Right ventricle myocardium superior (tissue), 1 donor: ENCODE data around the gene MS4A10. TPM values are rescaled to one million over a fixed set of nuclear protein-coding genes. Genes with fewer than 3 reads are reported as not detected.
A peak's percentile ranks its signal among the peaks of the same experiment; 100 is the strongest.
"Not testable (repeated sequence)": the region's sequence is repeated elsewhere in the genome, so short reads cannot be mapped to it uniquely, and the experiment has no call there.

Source experiments
- ATAC-seq: fragments of 200-7000 bp; cut with Tn5 transposase; one replicate; pipeline ENCODE4 v1.9.1; 2020; ENCODE audit warnings: mild to moderate bottlenecking; ENCODE audit not compliant: poor library complexity
- DNase-seq: peaks from one replicate; pipeline ENCODE4 v3.0.0-alpha.2; 2020
- intact Hi-C: fragments of 100-400 bp; cut with DNase I; formaldehyde crosslinking; loops from one replicate; pipeline ENCODE4 v1.11.2; 2022
- total RNA-seq: library from RNA; stranded (reverse); fragmentation: NEBNext Ultra II Directional; extraction: Animal tissue kit (Norgen Biotek cat#: 25700); gene quantifications from one replicate; pipeline ENCODE4 v1.2.1, GENCODE V29; 2021
- donor health status: DM: no; HTN: yes; CAD: no; lungs with severe emphysema.

Gene MS4A10
- total RNA-seq, 1 donor from 2014 or later, result not detected

DNA sequence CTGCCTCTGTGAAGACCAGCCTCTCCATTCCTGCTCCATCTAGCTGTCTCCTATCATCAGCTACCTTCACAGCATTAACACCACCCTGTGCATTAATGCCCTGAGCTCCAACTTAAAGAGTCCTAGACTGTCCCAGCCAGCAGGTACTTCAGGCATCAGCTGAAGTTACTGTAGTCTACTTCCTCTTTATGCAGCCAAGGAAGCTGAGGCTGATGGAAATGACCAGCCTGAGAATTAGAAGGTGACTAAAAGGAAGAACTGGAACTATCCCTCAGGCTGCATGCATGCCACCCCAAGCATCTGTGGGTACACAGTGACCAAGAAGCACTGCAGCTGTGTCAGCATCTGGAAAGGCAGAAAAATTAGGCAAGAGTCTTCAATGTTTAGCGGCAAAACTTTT is 28.2 kb downstream of the MS4A10 start:
- DNase-seq (no peak), ATAC-seq (no peak)
- intact Hi-C loops, result no loop called here

- DNase-seq (no peak), ATAC-seq (no peak)
- intact Hi-C loops, result no loop called here
Observed at GRCh38 chr11:60814112-60814511, 29.0 kb downstream of the MS4A10 start.

DNA sequence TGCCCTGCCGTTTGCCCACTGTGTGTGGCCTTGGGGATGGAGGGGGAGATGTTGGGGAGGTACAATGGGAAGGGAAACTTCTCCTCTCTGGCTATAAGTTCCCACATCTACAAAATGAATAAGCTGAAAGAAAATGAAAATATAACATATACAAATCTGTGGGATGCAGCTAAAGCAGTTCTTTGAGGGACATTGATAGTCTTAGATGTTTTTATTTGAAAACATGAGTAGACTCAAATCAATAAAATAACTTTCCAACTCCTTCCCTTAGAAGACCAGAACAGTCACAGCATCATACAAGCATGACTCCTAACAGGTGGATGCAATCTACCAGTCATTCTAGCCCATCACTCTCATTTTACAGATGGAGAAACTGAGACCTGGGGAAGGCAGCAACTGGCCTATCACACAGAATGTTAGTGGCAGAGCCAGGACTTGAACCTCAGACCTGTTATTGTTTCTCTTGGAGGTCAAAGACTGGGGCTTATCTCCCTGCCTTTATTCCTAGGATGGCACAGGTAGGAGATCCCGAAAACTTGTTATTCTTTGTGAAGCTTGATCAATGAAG is 31.5 kb downstream of the MS4A10 start:
- intact Hi-C loops, result no loop called here
- no peak for ATAC-seq
- DNase-seq, result no peak

DNA sequence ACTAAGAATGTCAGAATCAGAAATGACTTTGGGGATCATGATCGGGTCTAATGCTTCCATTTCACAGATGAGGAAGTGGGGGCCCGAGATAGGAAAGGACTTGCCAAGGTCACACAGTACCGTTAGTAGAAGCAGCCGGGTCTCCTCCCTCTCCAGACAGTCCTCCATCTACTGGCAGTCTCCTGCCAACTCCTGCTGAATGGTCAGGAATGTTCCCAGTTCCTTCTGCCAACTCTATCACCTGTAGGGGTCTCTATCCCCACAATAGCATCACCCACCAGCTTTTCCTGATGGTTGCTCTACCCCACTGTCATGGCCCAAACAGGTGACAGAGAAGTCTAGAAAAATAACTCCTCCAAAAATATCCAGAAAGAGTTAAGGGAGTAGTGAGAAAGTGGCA is 32.9 kb downstream of the MS4A10 start:
- ATAC-seq (no peak), DNase-seq (no peak)
- intact Hi-C loops, result no loop called here

GRCh38 chr11:60821827-60822599 is 36.9 kb downstream of the MS4A10 start:
- DNase-seq (no peak), ATAC-seq (no peak)
- intact Hi-C loops, result no loop called here

GRCh38 chr11:60823745-60824306 is 38.7 kb downstream of the MS4A10 start:
- ATAC-seq, DNase-seq, intact Hi-C loops: not testable (repeated sequence)

GRCh38 chr11:60825118-60825517 is 40.0 kb downstream of the MS4A10 start:
- DNase-seq (no peak), ATAC-seq (no peak)
- intact Hi-C loops, result no loop called here

GRCh38 chr11:60825790-60826189 is 40.7 kb downstream of the MS4A10 start:
- ATAC-seq (no peak), DNase-seq (no peak)
- intact Hi-C loops, result no loop called here

GRCh38 chr11:60830478-60831142 is 45.5 kb downstream of the MS4A10 start:
- DNase-seq (no peak), ATAC-seq (no peak)
- intact Hi-C loops, result loop anchor here (5.0 kb wide), 3 partner anchors 67 to 357 kb away; no protein-coding TSS in a partner anchor

DNA sequence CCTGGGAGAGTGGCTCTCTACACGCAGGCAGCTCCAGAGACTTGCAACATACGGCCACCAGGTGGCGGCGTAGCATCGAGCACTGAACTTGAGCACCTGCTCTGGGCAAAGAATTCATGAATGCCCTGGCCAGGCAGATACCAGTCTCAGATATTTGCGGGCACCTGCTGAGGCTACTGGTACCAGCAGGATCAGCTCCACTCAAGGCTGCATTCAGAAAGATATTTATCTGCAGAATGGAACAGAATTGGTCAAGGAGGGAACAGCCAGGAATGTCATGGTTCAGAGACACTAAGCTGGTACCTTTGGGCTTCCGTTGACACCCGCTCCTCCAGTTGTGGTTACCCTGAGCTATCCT is 46.0 kb downstream of the MS4A10 start:
- ATAC-seq (peak; percentile 96), DNase-seq (peak; percentile 93)
- intact Hi-C loops, result loop anchor here (5.0 kb wide), 3 partner anchors 66 to 356 kb away; no protein-coding TSS in a partner anchor

GRCh38 chr11:60831501-60832079 is 46.5 kb downstream of the MS4A10 start:
- intact Hi-C loops, result loop anchor here (5.0 kb wide), 3 partner anchors 66 to 356 kb away; no protein-coding TSS in a partner anchor
- no peak for DNase-seq
- ATAC-seq, result no peak

- ATAC-seq, result no peak
- DNase-seq, result no peak
- intact Hi-C loops, result loop anchor here (5.0 kb wide), 3 partner anchors 62 to 352 kb away; no protein-coding TSS in a partner anchor
Observed at GRCh38 chr11:60834742-60835533, 49.8 kb downstream of the MS4A10 start.

- intact Hi-C loops, result no loop called here
- peak; percentile 49 for ATAC-seq
- no peak for DNase-seq
Observed at GRCh38 chr11:60835534-60835846, 50.4 kb downstream of the MS4A10 start.

DNA sequence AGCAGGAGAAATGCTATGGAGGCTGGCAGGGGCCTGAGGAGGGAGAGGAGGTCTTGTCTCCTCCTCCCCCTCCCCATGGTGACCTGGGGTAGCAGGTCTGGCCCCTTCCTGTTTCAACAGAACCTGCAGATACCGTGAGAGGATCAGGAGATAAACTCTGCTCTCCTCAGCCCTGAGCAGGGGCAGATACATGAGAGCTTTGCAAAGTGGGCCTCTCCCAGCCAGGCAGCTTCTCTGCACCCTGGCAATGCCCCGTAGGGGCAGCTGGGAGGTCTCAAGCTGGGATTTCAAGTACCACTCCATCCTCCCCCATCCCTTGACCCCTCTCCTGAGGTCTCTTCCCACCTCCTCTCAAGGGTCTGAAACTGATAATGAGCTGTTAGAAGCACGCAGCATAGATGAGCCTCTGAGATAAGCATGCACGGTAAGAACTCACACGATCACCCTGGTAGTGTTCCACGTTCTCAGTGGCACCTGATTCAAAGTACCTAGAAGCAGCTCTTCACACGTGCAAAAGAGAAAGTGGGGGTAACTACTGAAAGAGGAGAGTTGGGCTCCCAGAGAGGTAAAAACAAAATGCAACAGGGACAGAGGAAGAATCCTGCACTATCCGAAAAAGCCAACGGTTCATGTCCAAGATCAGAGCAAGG is 51.9 kb downstream of the MS4A10 start:
- no peak for DNase-seq
- ATAC-seq, result no peak
- intact Hi-C loops, result no loop called here

- ATAC-seq (no peak), DNase-seq (no peak)
- intact Hi-C loops, result no loop called here
Observed at GRCh38 chr11:60838132-60838531, 53.0 kb downstream of the MS4A10 start.

GRCh38 chr11:60840470-60841430 is 55.6 kb downstream of the MS4A10 start:
- DNase-seq (no peak), ATAC-seq (peak; percentile 65)
- intact Hi-C loops, result loop anchor here (5.0 kb wide), 1 partner anchor 37 kb away; no protein-coding TSS in a partner anchor
